GM18508 (cell line): ENCODE measurements around the gene SEMA3A.

Experiments
- ATAC-seq: cut with Tn5 transposase; IDR thresholded peaks from one replicate; pipeline ENCODE4 v1.9.1; 2021; ENCODE audit warnings: moderate number of reproducible peaks; ENCODE audit not compliant: insufficient read depth, unreplicated experiment

SEMA3A gene

GRCh38 chr7:84113906-84114850 lies 80.4 kb downstream of the SEMA3A start:
- no peak for ATAC-seq

- ATAC-seq: no peak
These were observed 81.3 kb downstream of the SEMA3A start for GRCh38 chr7:84113286-84113685.

GRCh38 chr7:84112771-84113170 lies 81.8 kb downstream of the SEMA3A start:
- no peak for ATAC-seq

- ATAC-seq: no peak
These were observed 82.7 kb downstream of the SEMA3A start for GRCh38 chr7:84111842-84112241.

GRCh38 chr7:84110400-84110799 lies 84.2 kb downstream of the SEMA3A start:
- ATAC-seq: no peak

- no peak for ATAC-seq
These were observed 85.8 kb downstream of the SEMA3A start for GRCh38 chr7:84108787-84109186.

- no peak for ATAC-seq
These were observed 86.5 kb downstream of the SEMA3A start for GRCh38 chr7:84108119-84108518.

- no peak for ATAC-seq
These were observed 87.3 kb downstream of the SEMA3A start for GRCh38 chr7:84107259-84107658.

GRCh38 chr7:84106291-84106690 lies 88.3 kb downstream of the SEMA3A start:
- ATAC-seq: no peak

- no peak for ATAC-seq
These were observed 89.0 kb downstream of the SEMA3A start for GRCh38 chr7:84105586-84105985.

GRCh38 chr7:84104826-84105225 lies 89.8 kb downstream of the SEMA3A start:
- ATAC-seq: no peak

- ATAC-seq: no peak
These were observed 92.4 kb downstream of the SEMA3A start for GRCh38 chr7:84102213-84102612.

- ATAC-seq: no peak
These were observed 93.7 kb downstream of the SEMA3A start for GRCh38 chr7:84100866-84101265.

GRCh38 chr7:84095971-84096370 lies 98.6 kb downstream of the SEMA3A start:
- no peak for ATAC-seq

- ATAC-seq: no peak
These were observed 102.4 kb downstream of the SEMA3A start for GRCh38 chr7:84092207-84092606.

- ATAC-seq: no peak
These were observed 103.3 kb downstream of the SEMA3A start for GRCh38 chr7:84091318-84091717.

GRCh38 chr7:84088802-84089201 lies 105.8 kb downstream of the SEMA3A start:
- ATAC-seq: no peak

GRCh38 chr7:84085998-84086397 lies 108.6 kb downstream of the SEMA3A start:
- ATAC-seq: no peak

- ATAC-seq: no peak
These were observed 109.4 kb downstream of the SEMA3A start for GRCh38 chr7:84085147-84085546.

GRCh38 chr7:84083846-84084245 lies 110.7 kb downstream of the SEMA3A start:
- no peak for ATAC-seq

- ATAC-seq: no peak
These were observed 112.5 kb downstream of the SEMA3A start for GRCh38 chr7:84081973-84082522.

GRCh38 chr7:84077336-84077735 lies 117.3 kb downstream of the SEMA3A start:
- ATAC-seq: no peak
